HepG2 (cell line): Measurements from ENCODE around the gene CRYAB. TPM values are rescaled to one million over a fixed set of nuclear protein-coding genes. Genes with fewer than 3 reads are reported as not detected.

ENCODE experiments used
- ATAC-seq: fragments of 200-7000 bp; cut with Tn5 transposase; 3 replicates; pipeline ENCODE4 v1.9.1; 2020; ENCODE audit warnings: mild to moderate bottlenecking, moderate library complexity
- BruUV-seq: library from RNA; stranded (reverse); fragments of 400-500 nt; replicated peaks from 2 replicates; lab custom pipeline; 2021; lab: Mats Ljungman, UMichigan
- CTCF ChIA-PET: fragments of 300-600 bp; formaldehyde crosslinking; extraction: SDS; loops from one replicate; lab custom pipeline; 2021; ENCODE audit warnings: low total read pairs, inconsistent platforms, low intra/inter-chr PET ratio; lab: Yijun Ruan, JAX
- POLR2A ChIA-PET: fragments of 350-600 bp; sonication (Branson Sonifier 250); formaldehyde crosslinking; loops from one replicate; lab custom pipeline; 2020; ENCODE audit warnings: antibody characterized with exemption, inconsistent platforms; lab: Yijun Ruan, JAX
- DNase-seq: peaks from one replicate; pipeline ENCODE4 v3.0.0-alpha.2; 2015; ENCODE audit warnings: low spot score
- FAIRE-seq: peaks from 3 replicates; lab custom pipeline; 2011; peaks lifted over from hg19 to GRCh38; lab: Jason Lieb, UNC
- H2AFZ ChIP-seq: one replicate; pipeline ENCODE4 v1.6.1; 2011; ENCODE audit warnings: low read length, inconsistent platforms
- H3K27ac ChIP-seq: fragments of 300-600 bp; 3 replicates; pipeline ENCODE4 v1.8.0; 2011; ENCODE audit warnings: mixed run types, mild to moderate bottlenecking, mixed read lengths, low read length, inconsistent platforms; ENCODE audit not compliant: insufficient read depth; ENCODE audit errors: extremely low read length
- H3K27me3 ChIP-seq, 2 experiments: fragments of 200-600 bp in 1 of 2; 2 replicates in 1 of 2; 3 replicates in 1 of 2; pipeline versions ENCODE4 v1.6.0 to v1.8.0; 2011; ENCODE audit warnings: low read length in 2 of 2, mild to moderate bottlenecking in 2 of 2, moderate library complexity in 2 of 2, inconsistent platforms in 1 of 2; ENCODE audit not compliant: insufficient read depth in 2 of 2, control insufficient read depth in 1 of 2
- H3K36me3 ChIP-seq, 2 experiments: fragments of 200-600 bp in 1 of 2; replicated peaks in 1 of 2; 2 replicates in 1 of 2; 3 replicates in 1 of 2; pipeline versions ENCODE4 v1.5.1 to v1.8.0; 2011; ENCODE audit warnings: low read length in 2 of 2, inconsistent platforms in 1 of 2; ENCODE audit not compliant: insufficient read depth in 2 of 2, control insufficient read depth in 1 of 2
- H3K4me1 ChIP-seq: 2 replicates; pipeline ENCODE4 v1.5.1; 2012; ENCODE audit warnings: low read length, inconsistent platforms; ENCODE audit not compliant: insufficient read depth
- H3K4me2 ChIP-seq: 2 replicates; pipeline ENCODE4 v1.6.0; 2011; ENCODE audit warnings: low read depth, low read length, inconsistent platforms
- H3K4me3 ChIP-seq, 3 experiments: fragments of 200-600 bp in 1 of 3; sonication (generic), shearing (Covaris generic) in 1 of 3; replicated peaks in 1 of 3; 2 replicates each; pipeline ENCODE4 v1.5.1; 2011 to 2016; ENCODE audit warnings: low read length in 3 of 3, inconsistent platforms in 2 of 3, low read depth in 2 of 3, mild to moderate bottlenecking in 2 of 3, control low read depth in 1 of 3, mixed read lengths in 1 of 3; ENCODE audit not compliant: insufficient read depth in 1 of 3
- H3K79me2 ChIP-seq: one replicate; pipeline ENCODE4 v1.6.1; 2011; ENCODE audit warnings: low read length, inconsistent platforms; ENCODE audit not compliant: insufficient read depth
- H3K9ac ChIP-seq: 2 replicates; pipeline ENCODE4 v1.6.0; 2011; ENCODE audit warnings: mild to moderate bottlenecking, low read depth, low read length, inconsistent platforms; ENCODE audit not compliant: insufficient read depth
- H3K9me3 ChIP-seq: 2 replicates; pipeline ENCODE4 v1.5.1; 2012; ENCODE audit warnings: mild to moderate bottlenecking, low read length
- H4K20me1 ChIP-seq: 2 replicates; pipeline ENCODE4 v1.6.0; 2011; ENCODE audit warnings: inconsistent platforms, mild to moderate bottlenecking, low read length, moderate library complexity; ENCODE audit not compliant: insufficient read depth
- NFIB ChIP-seq: sonication (generic); formaldehyde crosslinking; IDR thresholded peaks from 2 replicates; pipeline ENCODE4 v1.9.0; 2021; ENCODE audit warnings: missing genetic modification reagents, mild to moderate bottlenecking, borderline replicate concordance
- NR2F1 ChIP-seq, 2 experiments: fragments of 450-650 bp in 1 of 2; formaldehyde crosslinking in 1 of 2; IDR thresholded peaks; 2 replicates each; pipeline versions ENCODE4 v1.5.0 to v1.6.1; 2016 to 2020; ENCODE audit warnings: mild to moderate bottlenecking in 1 of 2, missing compliant biosample characterization in 1 of 2, missing genetic modification reagents in 1 of 2, moderate library complexity in 1 of 2
- RARA ChIP-seq: IDR thresholded peaks from 2 replicates; pipeline ENCODE4 v1.6.1; 2016; ENCODE audit warnings: missing genetic modification reagents, missing compliant biosample characterization
- RERE ChIP-seq: IDR thresholded peaks from 2 replicates; pipeline ENCODE4 v1.6.1; 2016; ENCODE audit warnings: low read depth, missing genetic modification reagents, missing compliant biosample characterization
- ZHX2 ChIP-seq, 2 experiments: sonication (generic) in 1 of 2; formaldehyde crosslinking in 1 of 2; IDR thresholded peaks; 2 replicates each; pipeline versions ENCODE4 v1.6.1 to v1.9.0; 2014 to 2022; ENCODE audit warnings: antibody characterized with exemption in 1 of 2, borderline replicate concordance in 1 of 2, inconsistent platforms in 1 of 2, low read depth in 1 of 2, missing genetic modification reagents in 1 of 2
- ZNF281 ChIP-seq: sonication (generic); formaldehyde crosslinking; IDR thresholded peaks from 2 replicates; pipeline ENCODE4 v1.4.0; 2020; ENCODE audit warnings: missing genetic modification reagents, borderline replicate concordance
- ZNF776 ChIP-seq: sonication (generic); formaldehyde crosslinking; IDR thresholded peaks from 2 replicates; pipeline ENCODE4 v1.4.0; 2020; ENCODE audit warnings: mild to moderate bottlenecking, missing genetic modification reagents
- ZSCAN22 ChIP-seq: sonication (generic); formaldehyde crosslinking; IDR thresholded peaks from 2 replicates; pipeline ENCODE4 v1.4.0; 2020; ENCODE audit warnings: mild to moderate bottlenecking, missing genetic modification reagents
- WGBS: methylation state at CpG from one replicate; pipeline ENCODE4 v1.1.6; 2017; ENCODE audit warnings: low lambda C conversion rate; 5-methylcytosine and 5-hydroxymethylcytosine counted together
- in situ Hi-C: cut with HindIII; loops from 2 replicates; pipeline ENCODE4 v1.10.0; 2017; ENCODE audit warnings: low pct_unique_long_range_greater_than_20kb; ENCODE audit not compliant: extremely low pct_ligation_motif_present
- intact Hi-C: fragments of 100-400 bp; cut with micrococcal nuclease; formaldehyde crosslinking; loops from one replicate; pipeline ENCODE4 v1.10.0; 2022; ENCODE audit not compliant: unreplicated experiment
- polyA plus RNA-seq, 8 experiments: library from polyadenylated mRNA; depleted of rRNA in 3 of 8; stranded (reverse) in 7 of 8; unstranded in 1 of 8; fragments of >200 nt; fragmentation: Illumina TruSeq in 4 of 8; extraction: Trizol in 4 of 8; gene quantifications; 2 replicates each; pipeline versions ENCODE4 v1.2.1 to v1.2.3, GENCODE V29; 2011 to 2016; ENCODE audit warnings: low read depth in 4 of 8, missing spikeins in 1 of 8, mixed read lengths in 1 of 8; ENCODE audit not compliant: insufficient read depth in 1 of 8
- total RNA-seq, 5 experiments: library from RNA; depleted of rRNA; stranded (reverse); fragments of >200 nt; fragmentation: Illumina TruSeq; extraction: Trizol; gene quantifications; 2 replicates each; pipeline ENCODE4 v1.2.3, GENCODE V29; 2016; ENCODE audit warnings: low read depth in 1 of 5

Gene CRYAB
- total and polyA plus RNA-seq, 2 of the 13 experiments (the other 11 are each of a cell fraction or from before 2014, with no cell fraction given), result 0.55 to 1.1 TPM

GRCh38 chr11:111960916-111961315, 49.3 kb upstream of the CRYAB start:
- no TSS peak for BruUV-seq
- no peak for DNase-seq
- CTCF ChIA-PET, result no interaction called here
- peaks cover 5 to 13% of the 10 kb centered on the region in 2 experiments for H3K36me3 ChIP-seq
- ATAC-seq, result no peak
- no peaks in the 10 kb centered on the region for H3K27me3 ChIP-seq
- no peak overlapping the region for H3K9ac ChIP-seq
- H4K20me1 ChIP-seq, result no peaks in the 10 kb centered on the region
- intact Hi-C loops, result no loop called here
- H3K4me2 ChIP-seq, result no peak overlapping the region
- H3K4me1 ChIP-seq, result 0 out of 2 replicates have a peak, but pooled peaks cover 10% of the 10 kb centered on the region
- H2AFZ ChIP-seq, result no peak overlapping the region
- FAIRE-seq, result no peak
- in situ Hi-C loops, result no loop called here
- 95% methylated on average over 5 of the region's 5 CpGs for WGBS
- H3K27ac ChIP-seq, result no peak overlapping the region
- no peaks in the 10 kb centered on the region for H3K9me3 ChIP-seq
- POLR2A ChIA-PET, result no interaction called here
- H3K79me2 ChIP-seq, result no peaks in the 10 kb centered on the region
- H3K4me3 ChIP-seq, result no peak overlapping the region
- TF ChIP-seq ZNF281, result no peak
- TF ChIP-seq ZNF776, result no peak
- no peak for TF ChIP-seq ZSCAN22 (CRISPR knock-in tag)
- TF ChIP-seq NFIB (CRISPR knock-in tag), result no peak
- TF ChIP-seq RARA (CRISPR knock-in tag), result no peak
- no peak for TF ChIP-seq RERE
- TF ChIP-seq ZHX2 (IDR thresholded peaks at IDR 0.05; ENCODE audit: low read depth), result no peak
- no peak for TF ChIP-seq ZHX2 (CRISPR knock-in tag; IDR thresholded peaks at IDR 0.05; ENCODE audit: borderline replicate concordance)
- TF ChIP-seq NR2F1 (CRISPR knock-in tag; IDR thresholded peaks at IDR 0.05), result no peak
